ENCODE data around the gene SCARF1.
A peak's percentile ranks its signal among the peaks of the same experiment; 100 is the strongest.

The SCARF1 gene

DNA sequence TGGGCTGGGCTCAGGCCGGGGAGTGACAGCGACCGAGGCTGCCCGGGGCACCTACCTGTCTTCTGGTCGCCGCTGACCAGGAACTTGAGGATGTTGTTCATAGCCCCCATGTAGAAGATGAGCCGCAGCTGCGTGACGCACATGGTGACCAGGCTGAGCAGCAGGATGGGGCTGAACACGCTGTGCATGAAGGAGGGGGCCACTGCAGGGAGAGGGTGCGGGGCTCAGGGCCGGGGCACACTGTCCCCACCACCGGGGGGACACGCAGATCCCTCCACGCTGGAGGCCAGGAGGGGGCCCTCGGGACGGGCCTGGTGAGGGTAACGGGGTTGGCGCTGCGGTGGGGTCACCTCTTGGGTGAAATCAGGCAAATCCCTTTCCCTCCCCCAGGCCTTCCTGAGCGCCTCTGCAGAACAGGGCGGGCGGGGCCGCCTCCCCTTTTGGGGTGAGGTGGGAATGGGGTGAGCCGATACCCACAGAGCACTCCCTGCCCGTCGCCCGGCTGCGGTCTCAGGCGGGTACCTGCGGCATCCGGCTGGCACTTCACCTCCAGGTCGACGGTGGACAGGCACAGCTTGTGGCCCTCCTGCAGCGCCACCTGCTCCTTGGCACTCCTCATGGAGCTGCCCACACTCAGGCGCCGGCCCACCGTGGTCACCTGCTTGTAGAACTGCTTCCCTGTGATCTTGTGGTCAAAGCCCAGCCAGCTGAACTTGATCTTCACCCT lies 54.6 kb downstream of the SCARF1 start (continued):
- no peak for TF ChIP-seq HOXC10 (CRISPR knock-in tag; IDR thresholded peaks at IDR 0.05)
- no peak for TF ChIP-seq ZNF433 (tag by site-specific recombination; IDR thresholded peaks at IDR 0.05; ENCODE audit: low read depth)
- no peak for TF ChIP-seq YY1 (tag by site-specific recombination; IDR thresholded peaks at IDR 0.05)
- TF ChIP-seq, protein P1, sequence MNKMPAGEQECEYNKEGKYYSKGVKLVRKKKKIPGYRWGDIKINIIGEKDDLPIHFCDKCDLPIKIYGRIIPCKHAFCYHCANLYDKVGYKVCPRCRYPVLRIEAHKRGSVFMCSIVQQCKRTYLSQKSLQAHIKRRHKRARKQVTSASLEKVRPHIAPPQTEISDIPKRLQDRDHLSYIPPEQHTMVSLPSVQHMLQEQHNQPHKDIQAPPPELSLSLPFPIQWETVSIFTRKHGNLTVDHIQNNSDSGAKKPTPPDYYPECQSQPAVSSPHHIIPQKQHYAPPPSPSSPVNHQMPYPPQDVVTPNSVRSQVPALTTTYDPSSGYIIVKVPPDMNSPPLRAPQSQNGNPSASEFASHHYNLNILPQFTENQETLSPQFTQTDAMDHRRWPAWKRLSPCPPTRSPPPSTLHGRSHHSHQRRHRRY (tag by site-specific recombination; IDR thresholded peaks at IDR 0.05): no peak
- TF ChIP-seq ZNF223 (tag by site-specific recombination; IDR thresholded peaks at IDR 0.05): no peak

DNA sequence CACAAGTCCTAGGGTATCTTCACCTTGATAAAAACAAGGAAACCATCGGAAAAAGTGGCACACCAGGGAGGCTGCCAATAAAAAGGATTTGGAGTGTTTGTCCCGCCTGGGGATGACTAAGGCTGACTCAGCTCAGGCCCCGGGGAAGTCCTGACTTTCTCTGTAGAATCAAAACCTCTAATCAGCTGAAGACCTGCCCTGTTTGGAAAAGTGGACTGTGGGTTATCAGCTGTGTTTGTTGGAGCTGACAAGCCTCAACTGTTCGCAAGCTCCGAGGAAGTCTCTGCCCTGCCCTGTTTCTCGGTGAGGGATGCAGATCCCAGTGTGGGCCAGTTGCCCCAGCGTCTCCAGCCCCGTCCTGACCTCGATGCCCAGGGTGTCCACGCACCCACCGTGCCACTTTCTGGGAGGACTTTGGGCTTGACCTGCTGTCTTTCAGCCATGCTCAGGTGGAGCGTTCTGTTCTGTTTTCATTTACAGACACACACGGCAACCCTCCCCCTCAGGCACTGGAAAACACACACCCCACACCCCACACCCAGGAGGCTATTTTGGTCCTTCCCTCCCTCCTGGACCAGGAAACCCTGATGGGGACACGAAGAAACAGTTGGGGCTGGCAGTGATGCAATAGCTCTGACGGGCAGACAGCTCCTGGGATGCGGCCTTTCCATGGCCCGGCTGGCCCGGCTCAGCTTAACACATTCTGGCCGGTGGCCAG lies 55.3 kb downstream of the SCARF1 start:
- Histone ChIP-seq H3K9me3 (ENCODE audit: control insufficient read depth, insufficient read depth, low read depth, low read length) (no peaks in the 10 kb centered on the region), H3K4me1 (ENCODE audit: control insufficient read depth, insufficient read depth, low read length) (peaks cover 8% of the 10 kb centered on the region), H3K4me3 (ENCODE audit: low read depth, low read length) (no peak overlapping the region), H3K36me3 (ENCODE audit: control insufficient read depth in 2 of 2, insufficient read depth in 1 of 2, low read length in 2 of 2) (no peaks in the 10 kb centered on the region), H3K27ac (ENCODE audit: extremely low read depth, low read depth, low read length) (no peak overlapping the region)
- ChIA-PET POLR2A (interaction anchor here (0.6 to 1.5 kb wide), 4 partner anchors 16 to 165 kb away, joined by 4 to 7 read pairs (median 4); no protein-coding TSS in a partner anchor), CTCF (interaction anchor here (0.6 to 2.9 kb wide), 2 partner anchors 16 to 226 kb away, joined by 3 to 14 read pairs; no protein-coding TSS in a partner anchor)
- TF ChIP-seq GLIS1 (tag by site-specific recombination; IDR thresholded peaks at IDR 0.05) (peak; percentile 55), FEZF1 (tag by site-specific recombination; IDR thresholded peaks at IDR 0.05) (0 out of 2 replicates have a peak, but pooled peaks have one; percentile 12), MYNN (tag by site-specific recombination; IDR thresholded peaks at IDR 0.05; ENCODE audit: borderline replicate concordance) (no peak), ZNF558 (tag by site-specific recombination; IDR thresholded peaks at IDR 0.05) (no peak), ZNF350 (tag by site-specific recombination; IDR thresholded peaks at IDR 0.05) (no peak), ZNF184 (tag by site-specific recombination; IDR thresholded peaks at IDR 0.05) (peak; percentile 81; the same call in 1 of the 2 replicates), PRDM1 (tag by site-specific recombination; IDR thresholded peaks at IDR 0.05) (peak; percentile 92), ZSCAN23 (tag by site-specific recombination; IDR thresholded peaks at IDR 0.05) (no peak), ZNF600 (tag by site-specific recombination; IDR thresholded peaks at IDR 0.05) (peak; percentile 56; the same call in 1 of the 2 replicates), KLF10 (tag by site-specific recombination; IDR thresholded peaks at IDR 0.05) (peak; percentile 37; the same call in 1 of the 2 replicates), ZNF830 (tag by site-specific recombination; IDR thresholded peaks at IDR 0.05; ENCODE audit: low read depth) (no peak), ZBTB17 (tag by site-specific recombination; IDR thresholded peaks at IDR 0.05) (peak; percentile 47), ZIC2 (tag by site-specific recombination; IDR thresholded peaks at IDR 0.05) (peak; percentile 40; the same call in 1 of the 2 replicates), SP7 (tag by site-specific recombination; IDR thresholded peaks at IDR 0.05) (peak; percentile 92), ZNF776 (tag by site-specific recombination; IDR thresholded peaks at IDR 0.05; ENCODE audit: borderline replicate concordance) (no peak), TRIM28 (IDR thresholded peaks at IDR 0.05; ENCODE audit: borderline replicate concordance, low read length) (peak; percentile 39; the same call in 1 of the 2 replicates), SP2 (tag by site-specific recombination; IDR thresholded peaks at IDR 0.05) (0 out of 2 replicates have a peak, but pooled peaks have one; percentile 14), SP3 (tag by site-specific recombination; IDR thresholded peaks at IDR 0.05) (peak; percentile 13; the same call in 1 of the 2 replicates), ZNF10 (tag by site-specific recombination; IDR thresholded peaks at IDR 0.05) (peak; percentile 71; the same call in 1 of the 2 replicates), ZFP37 (tag by site-specific recombination; IDR thresholded peaks at IDR 0.05) (no peak), ZNF629 (tag by site-specific recombination; IDR thresholded peaks at IDR 0.05) (peak; percentile 64), GLIS2 (tag by site-specific recombination; IDR thresholded peaks at IDR 0.05) (peak; percentile 27; the same call in 1 of the 2 replicates), HOXA7 (CRISPR knock-in tag; IDR thresholded peaks at IDR 0.05; ENCODE audit: borderline replicate concordance) (no peak)
- TF ChIP-seq, protein P2, sequence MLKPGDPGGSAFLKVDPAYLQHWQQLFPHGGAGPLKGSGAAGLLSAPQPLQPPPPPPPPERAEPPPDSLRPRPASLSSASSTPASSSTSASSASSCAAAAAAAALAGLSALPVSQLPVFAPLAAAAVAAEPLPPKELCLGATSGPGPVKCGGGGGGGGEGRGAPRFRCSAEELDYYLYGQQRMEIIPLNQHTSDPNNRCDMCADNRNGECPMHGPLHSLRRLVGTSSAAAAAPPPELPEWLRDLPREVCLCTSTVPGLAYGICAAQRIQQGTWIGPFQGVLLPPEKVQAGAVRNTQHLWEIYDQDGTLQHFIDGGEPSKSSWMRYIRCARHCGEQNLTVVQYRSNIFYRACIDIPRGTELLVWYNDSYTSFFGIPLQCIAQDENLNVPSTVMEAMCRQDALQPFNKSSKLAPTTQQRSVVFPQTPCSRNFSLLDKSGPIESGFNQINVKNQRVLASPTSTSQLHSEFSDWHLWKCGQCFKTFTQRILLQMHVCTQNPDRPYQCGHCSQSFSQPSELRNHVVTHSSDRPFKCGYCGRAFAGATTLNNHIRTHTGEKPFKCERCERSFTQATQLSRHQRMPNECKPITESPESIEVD (tag by site-specific recombination; IDR thresholded peaks at IDR 0.05): no peak
- TF ChIP-seq, protein P3, sequence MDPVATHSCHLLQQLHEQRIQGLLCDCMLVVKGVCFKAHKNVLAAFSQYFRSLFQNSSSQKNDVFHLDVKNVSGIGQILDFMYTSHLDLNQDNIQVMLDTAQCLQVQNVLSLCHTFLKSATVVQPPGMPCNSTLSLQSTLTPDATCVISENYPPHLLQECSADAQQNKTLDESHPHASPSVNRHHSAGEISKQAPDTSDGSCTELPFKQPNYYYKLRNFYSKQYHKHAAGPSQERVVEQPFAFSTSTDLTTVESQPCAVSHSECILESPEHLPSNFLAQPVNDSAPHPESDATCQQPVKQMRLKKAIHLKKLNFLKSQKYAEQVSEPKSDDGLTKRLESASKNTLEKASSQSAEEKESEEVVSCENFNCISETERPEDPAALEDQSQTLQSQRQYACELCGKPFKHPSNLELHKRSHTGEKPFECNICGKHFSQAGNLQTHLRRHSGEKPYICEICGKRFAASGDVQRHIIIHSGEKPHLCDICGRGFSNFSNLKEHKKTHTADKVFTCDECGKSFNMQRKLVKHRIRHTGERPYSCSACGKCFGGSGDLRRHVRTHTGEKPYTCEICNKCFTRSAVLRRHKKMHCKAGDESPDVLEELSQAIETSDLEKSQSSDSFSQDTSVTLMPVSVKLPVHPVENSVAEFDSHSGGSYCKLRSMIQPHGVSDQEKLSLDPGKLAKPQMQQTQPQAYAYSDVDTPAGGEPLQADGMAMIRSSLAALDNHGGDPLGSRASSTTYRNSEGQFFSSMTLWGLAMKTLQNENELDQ (tag by site-specific recombination; IDR thresholded peaks at IDR 0.05; ENCODE audit: low read depth): no peak
- TF ChIP-seq, protein P4, sequence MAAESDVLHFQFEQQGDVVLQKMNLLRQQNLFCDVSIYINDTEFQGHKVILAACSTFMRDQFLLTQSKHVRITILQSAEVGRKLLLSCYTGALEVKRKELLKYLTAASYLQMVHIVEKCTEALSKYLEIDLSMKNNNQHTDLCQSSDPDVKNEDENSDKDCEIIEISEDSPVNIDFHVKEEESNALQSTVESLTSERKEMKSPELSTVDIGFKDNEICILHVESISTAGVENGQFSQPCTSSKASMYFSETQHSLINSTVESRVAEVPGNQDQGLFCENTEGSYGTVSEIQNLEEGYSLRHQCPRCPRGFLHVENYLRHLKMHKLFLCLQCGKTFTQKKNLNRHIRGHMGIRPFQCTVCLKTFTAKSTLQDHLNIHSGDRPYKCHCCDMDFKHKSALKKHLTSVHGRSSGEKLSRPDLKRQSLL (tag by site-specific recombination; IDR thresholded peaks at IDR 0.05): no peak
